Putamen (tissue), 1 donor: ENCODE data around the gene TPSB2.

Experiments
- DNase-seq: peaks from one replicate; pipeline ENCODE4 v3.0.0-alpha.2; 2016; ENCODE audit warnings: low spot score

The TPSB2 gene

DNA sequence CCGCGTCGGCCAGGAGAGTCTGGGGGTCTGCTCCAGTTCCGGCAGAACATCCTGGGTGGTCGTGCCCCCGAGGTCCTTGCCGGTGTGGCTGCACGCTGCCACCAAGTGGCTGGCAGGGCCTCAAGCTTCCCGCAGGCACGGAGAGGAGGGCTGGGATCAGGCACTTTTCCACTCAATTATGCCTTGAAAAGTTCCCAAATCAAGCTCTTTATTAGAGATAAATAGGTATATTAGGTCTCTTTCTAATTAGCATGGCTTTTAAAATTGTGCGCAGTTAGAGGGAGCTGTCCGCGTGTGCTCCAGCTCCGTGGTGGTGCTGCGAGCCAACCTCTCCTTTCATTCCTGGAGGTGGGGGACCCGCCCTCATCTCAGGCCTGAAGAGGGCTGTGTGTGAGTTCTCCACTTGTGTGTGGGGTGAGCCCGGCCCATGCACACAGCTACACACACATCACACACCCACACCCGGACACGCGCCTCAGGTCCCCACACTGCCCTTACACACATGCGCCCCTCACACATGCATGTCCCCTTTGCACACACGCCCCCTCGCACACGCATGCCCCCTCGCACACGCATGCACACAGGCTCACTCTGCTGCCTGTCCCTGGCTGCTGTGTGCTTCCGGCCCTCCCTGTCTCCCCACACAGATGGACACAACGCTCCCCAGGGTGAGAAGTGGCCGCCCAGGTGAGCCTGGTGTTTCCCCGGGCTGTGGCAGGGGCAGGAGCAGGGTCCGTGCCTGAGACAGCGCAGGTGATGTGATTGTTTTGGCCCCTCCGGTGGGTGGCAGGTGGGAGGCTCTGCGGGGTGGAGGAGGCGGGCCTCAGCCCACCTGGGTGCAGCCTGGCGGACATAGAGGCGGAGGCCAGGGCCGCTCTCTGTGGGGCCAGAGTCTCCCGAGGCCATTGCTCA, 48.3 kb downstream of the TPSB2 start:
- no peak for DNase-seq

DNA sequence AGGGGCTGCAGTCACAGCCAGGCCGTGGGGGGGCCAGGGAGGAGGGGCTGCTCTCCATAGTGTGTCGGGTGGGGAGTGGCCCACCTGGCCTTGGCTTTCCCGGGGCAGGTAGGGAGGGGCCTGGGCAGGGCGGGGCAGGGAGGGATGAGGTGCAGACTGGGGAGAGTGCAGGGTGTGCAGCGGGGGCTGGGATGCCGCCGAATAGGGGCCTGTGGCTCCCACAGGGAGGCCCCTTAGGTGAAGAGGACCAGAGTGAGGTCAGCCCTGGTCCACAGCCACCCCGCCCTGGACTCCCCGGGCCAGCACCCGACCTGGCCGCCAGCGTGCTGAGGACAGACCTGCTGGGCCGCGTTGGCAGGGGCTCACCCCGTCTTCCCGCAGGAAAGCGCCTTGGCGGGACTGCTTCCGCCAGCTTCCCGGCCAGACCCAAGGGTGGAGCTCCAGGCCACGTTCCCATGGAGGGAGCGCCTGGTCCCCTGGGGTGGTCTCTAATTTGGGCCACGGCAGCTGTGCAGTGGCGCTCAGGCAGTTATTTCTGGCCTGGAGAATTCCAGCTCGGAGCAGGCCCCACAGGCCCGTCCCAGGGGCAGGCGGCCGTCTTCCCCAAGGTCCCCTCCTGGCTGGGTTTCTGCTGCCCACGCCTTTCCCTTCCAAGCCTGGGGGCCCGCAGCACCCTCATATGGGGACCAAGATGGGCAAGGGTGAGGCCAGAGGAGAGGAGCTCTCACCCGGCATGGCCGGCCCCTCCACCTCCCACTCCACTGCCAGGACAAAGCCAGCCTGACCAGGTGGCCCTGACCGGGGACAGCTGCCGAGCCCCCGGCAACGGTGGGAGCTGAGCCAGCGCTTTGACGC, 49.2 kb downstream of the TPSB2 start:
- no peak for DNase-seq
